ENCODE results near the gene TMEM184A.

The TMEM184A gene
- total RNA-seq: 0 to 2.0 (median 0.12) reads per million in 9 experiments

GRCh38 chr7:1555813-1556543 is at the start of gene TMEM184A:
Gene TMEM184A, minus strand, starts transcription at chr7:1556205. Its CDS starts 721 bp downstream, at chr7:1555484.
- peaks cover 0 to 2% of the 10 kb centered on the region in 2 donors for H3K4me1 Mint-ChIP-seq (ENCODE audit: low read depth in 2 of 2)
- H3K9me3 Mint-ChIP-seq: no peaks in the 10 kb centered on the region
- peaks cover 8% of the 10 kb centered on the region for H3K36me3 Mint-ChIP-seq (ENCODE audit: insufficient read depth)
- H3K4me3 Mint-ChIP-seq: no peak within 1 kb of the TSS
- ATAC-seq (replicated peaks) (peak; percentile 73), DNase-seq (no peak)
- H3K27me3 Mint-ChIP-seq: peaks cover 0 to 15% of the 10 kb centered on the region in 2 donors
- peak within 1 kb of the TSS; percentile 44 to 70 for H3K27ac Mint-ChIP-seq

GRCh38 chr7:1604383-1604782 is 48.4 kb upstream of the TMEM184A start:
- Mint-ChIP-seq H3K9me3 (no peaks in the 10 kb centered on the region), H3K36me3 (ENCODE audit: insufficient read depth) (peaks cover 2% of the 10 kb centered on the region)

GRCh38 chr7:1603346-1604225 is 47.6 kb upstream of the TMEM184A start:
- H3K9me3 Mint-ChIP-seq: no peaks in the 10 kb centered on the region
- no peak overlapping the region for H3K4me3 Mint-ChIP-seq
- H3K4me1 Mint-ChIP-seq (ENCODE audit: low read depth in 2 of 2): no peaks in the 10 kb centered on the region
- peaks cover 2% of the 10 kb centered on the region for H3K36me3 Mint-ChIP-seq (ENCODE audit: insufficient read depth)
- no peak for ATAC-seq (replicated peaks)
- peaks cover 27 to 87% of the 10 kb centered on the region in 2 donors for H3K27me3 Mint-ChIP-seq
- no peak for DNase-seq
- no peak overlapping the region for H3K27ac Mint-ChIP-seq

More at GRCh38 chr7:1604383-1604782, 48.4 kb upstream of the TMEM184A start:
- peaks cover 32 to 87% of the 10 kb centered on the region in 2 donors for H3K27me3 Mint-ChIP-seq
- H3K27ac Mint-ChIP-seq: no peak overlapping the region
- ATAC-seq (replicated peaks): no peak
- H3K4me3 Mint-ChIP-seq: no peak overlapping the region
- no peaks in the 10 kb centered on the region for H3K4me1 Mint-ChIP-seq (ENCODE audit: low read depth in 2 of 2)
- no peak for DNase-seq

- Mint-ChIP-seq H3K36me3 (ENCODE audit: insufficient read depth) (peaks cover 2% of the 10 kb centered on the region), H3K4me1 (ENCODE audit: low read depth in 2 of 2) (no peaks in the 10 kb centered on the region), H3K9me3 (no peaks in the 10 kb centered on the region), H3K4me3 (no peak overlapping the region), H3K27me3 (peaks cover 33 to 90% of the 10 kb centered on the region in 2 donors), H3K27ac (no peak overlapping the region)
- no peak for DNase-seq
- ATAC-seq (replicated peaks): no peak
Observed at GRCh38 chr7:1602386-1602785, 46.4 kb upstream of the TMEM184A start.

DNA sequence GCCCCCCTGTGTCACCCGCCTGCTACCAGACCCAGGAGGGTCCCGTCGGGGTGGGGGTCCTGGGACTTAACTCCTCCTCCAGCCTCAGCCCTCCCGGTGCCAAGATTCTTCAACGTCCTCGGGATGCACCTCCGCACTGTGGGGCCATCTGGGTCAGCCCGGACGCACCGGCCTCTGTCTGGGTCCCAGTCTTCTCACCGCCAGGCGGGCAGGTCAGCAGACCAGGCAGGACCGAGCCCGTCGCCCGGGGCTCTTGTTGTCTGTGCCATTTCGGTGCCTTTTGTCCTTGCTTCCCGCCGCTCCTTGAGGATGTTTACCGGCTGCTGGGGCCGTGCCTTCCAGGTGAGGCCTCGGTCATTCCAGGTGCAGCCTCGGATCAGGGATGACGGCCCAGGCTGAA is 46.0 kb upstream of the TMEM184A start:
- peaks cover 2% of the 10 kb centered on the region for H3K36me3 Mint-ChIP-seq (ENCODE audit: insufficient read depth)
- DNase-seq (no peak), ATAC-seq (replicated peaks) (no peak)
- H3K9me3 Mint-ChIP-seq: no peaks in the 10 kb centered on the region
- peaks cover 31 to 90% of the 10 kb centered on the region in 2 donors for H3K27me3 Mint-ChIP-seq
- H3K4me3 Mint-ChIP-seq: no peak overlapping the region
- no peaks in the 10 kb centered on the region for H3K4me1 Mint-ChIP-seq (ENCODE audit: low read depth in 2 of 2)
- H3K27ac Mint-ChIP-seq: no peak overlapping the region

DNA sequence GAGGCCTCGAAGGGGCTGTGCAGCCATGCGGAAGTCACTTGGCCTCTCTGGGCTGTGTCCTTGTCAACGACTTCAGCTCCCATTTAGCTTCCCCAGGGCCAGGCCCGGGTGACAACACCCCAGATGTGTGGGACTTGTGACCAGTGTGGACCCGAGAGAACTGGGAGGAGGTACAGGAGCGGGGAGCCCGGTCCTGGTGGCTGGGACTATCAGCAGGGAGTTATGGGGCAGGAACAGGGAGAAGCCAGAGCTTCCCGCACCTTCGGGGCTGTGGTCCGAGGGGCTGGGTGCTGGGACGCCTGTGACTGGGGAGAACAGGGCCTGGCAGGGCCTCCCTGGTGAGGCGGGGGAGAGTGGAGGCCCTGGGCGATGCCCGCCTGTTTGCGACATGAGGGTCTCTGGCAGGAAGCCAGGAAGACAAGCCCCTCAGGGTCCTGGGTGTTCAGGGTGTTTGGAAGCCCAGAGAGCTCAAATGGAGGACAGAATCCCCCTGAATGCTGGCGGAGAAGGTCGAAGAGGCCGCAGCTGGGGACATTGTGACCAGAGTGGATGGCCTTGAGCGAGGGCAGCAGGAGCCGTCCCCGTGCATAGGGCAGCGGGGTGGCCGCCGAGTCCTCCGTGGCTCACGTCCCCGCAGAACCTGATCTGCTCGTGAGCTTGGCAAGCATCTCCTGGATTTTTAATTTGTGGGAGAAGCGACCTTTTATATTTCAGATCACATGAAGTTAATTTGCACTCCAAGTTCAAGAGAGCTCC is 43.8 kb upstream of the TMEM184A start:
- no peaks in the 10 kb centered on the region for H3K4me1 Mint-ChIP-seq (ENCODE audit: low read depth in 2 of 2)
- ATAC-seq (replicated peaks): no peak
- no peak overlapping the region for H3K4me3 Mint-ChIP-seq
- peaks cover 44 to 90% of the 10 kb centered on the region in 2 donors for H3K27me3 Mint-ChIP-seq
- H3K27ac Mint-ChIP-seq: no peak overlapping the region
- no peak for DNase-seq
- H3K9me3 Mint-ChIP-seq: no peaks in the 10 kb centered on the region
- peaks cover 2% of the 10 kb centered on the region for H3K36me3 Mint-ChIP-seq (ENCODE audit: insufficient read depth)

DNA sequence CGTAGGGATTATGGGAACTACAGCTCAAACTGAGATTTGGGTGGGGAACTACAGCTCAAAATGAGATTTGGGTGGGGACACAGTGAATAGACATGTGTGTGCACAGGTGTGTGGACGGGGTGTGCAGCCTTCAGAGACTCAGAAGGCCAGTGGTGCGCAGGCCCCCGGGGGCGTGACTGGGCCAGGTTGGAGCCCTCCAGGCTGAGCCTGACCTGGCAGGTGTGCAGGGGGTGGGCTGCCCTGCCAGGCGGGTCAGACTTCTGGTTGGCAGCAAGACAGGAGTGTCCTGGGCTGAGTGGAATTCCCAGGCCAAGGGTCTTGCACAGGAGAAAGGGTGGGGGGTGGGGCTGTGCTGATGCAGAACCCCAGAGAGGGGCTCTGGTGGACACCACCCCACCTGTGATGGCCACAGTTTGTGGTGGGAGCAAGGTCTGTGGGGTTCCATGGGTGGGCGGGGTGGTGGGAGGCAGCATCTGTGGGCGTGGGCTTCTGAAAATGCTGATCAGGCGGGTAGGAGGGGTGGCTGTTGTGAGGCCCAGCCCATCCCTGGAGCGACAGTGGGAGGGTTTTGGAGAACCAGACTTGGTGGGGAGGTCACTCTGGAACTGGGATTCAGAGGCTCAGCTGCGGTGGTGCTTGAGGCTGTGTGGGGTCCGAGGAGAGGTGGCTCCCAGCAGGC is 43.1 kb upstream of the TMEM184A start:
- Mint-ChIP-seq H3K27me3 (peaks cover 50 to 94% of the 10 kb centered on the region in 2 donors), H3K36me3 (ENCODE audit: insufficient read depth) (peaks cover 2% of the 10 kb centered on the region), H3K27ac (no peak overlapping the region), H3K9me3 (no peaks in the 10 kb centered on the region), H3K4me1 (ENCODE audit: low read depth in 2 of 2) (no peaks in the 10 kb centered on the region), H3K4me3 (no peak overlapping the region)
- DNase-seq (no peak), ATAC-seq (replicated peaks) (no peak)

GRCh38 chr7:1598286-1598685 is 42.3 kb upstream of the TMEM184A start:
- DNase-seq (no peak), ATAC-seq (replicated peaks) (no peak)
- Mint-ChIP-seq H3K27ac (no peak overlapping the region), H3K27me3 (peaks cover 54 to 94% of the 10 kb centered on the region in 2 donors), H3K4me3 (no peak overlapping the region), H3K4me1 (ENCODE audit: low read depth in 2 of 2) (no peaks in the 10 kb centered on the region), H3K36me3 (ENCODE audit: insufficient read depth) (peaks cover 2% of the 10 kb centered on the region), H3K9me3 (no peaks in the 10 kb centered on the region)

DNA sequence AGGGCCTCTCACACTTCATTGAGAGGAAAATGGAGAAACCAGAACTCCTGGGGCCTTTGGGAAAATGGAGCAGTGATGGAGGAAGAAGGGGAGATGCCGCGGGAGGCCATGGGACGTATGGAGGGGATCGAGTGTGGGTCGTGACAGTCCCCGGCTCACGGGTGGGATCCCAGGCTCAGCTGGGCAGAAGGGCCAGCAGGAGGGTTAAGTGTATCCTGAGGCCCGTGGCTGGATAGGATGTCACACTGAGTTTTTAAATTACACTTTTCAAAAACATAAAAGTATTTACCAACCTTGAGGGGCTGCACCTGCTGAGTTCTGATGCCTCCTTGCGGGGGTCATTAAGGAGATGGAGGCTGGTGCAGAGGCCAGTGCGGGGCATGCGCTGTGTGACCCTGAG is 41.8 kb upstream of the TMEM184A start:
- Mint-ChIP-seq H3K27me3 (peaks cover 54 to 94% of the 10 kb centered on the region in 2 donors), H3K4me1 (ENCODE audit: low read depth in 2 of 2) (peaks cover under 1 to 3% of the 10 kb centered on the region in 2 donors), H3K36me3 (ENCODE audit: insufficient read depth) (peaks cover 2% of the 10 kb centered on the region), H3K9me3 (no peaks in the 10 kb centered on the region), H3K27ac (no peak overlapping the region), H3K4me3 (no peak overlapping the region)
- ATAC-seq (replicated peaks): no peak
- DNase-seq: no peak

- DNase-seq (no peak), ATAC-seq (replicated peaks) (no peak)
- no peak overlapping the region for H3K4me3 Mint-ChIP-seq
- H3K4me1 Mint-ChIP-seq (ENCODE audit: low read depth in 2 of 2): peaks cover 7 to 8% of the 10 kb centered on the region in 2 donors
- peaks cover 59 to 94% of the 10 kb centered on the region in 2 donors for H3K27me3 Mint-ChIP-seq
- no peak overlapping the region for H3K27ac Mint-ChIP-seq
- H3K9me3 Mint-ChIP-seq: no peaks in the 10 kb centered on the region
- peaks cover 2% of the 10 kb centered on the region for H3K36me3 Mint-ChIP-seq (ENCODE audit: insufficient read depth)
Observed at GRCh38 chr7:1597066-1597760, 41.2 kb upstream of the TMEM184A start.

GRCh38 chr7:1596181-1597043 is 40.4 kb upstream of the TMEM184A start:
- Mint-ChIP-seq H3K9me3 (no peaks in the 10 kb centered on the region), H3K4me3 (no peak overlapping the region), H3K36me3 (ENCODE audit: insufficient read depth) (peaks cover 2% of the 10 kb centered on the region), H3K27ac (peak overlapping the region in 1 of 2 donors; percentile 42), H3K4me1 (ENCODE audit: low read depth in 2 of 2) (peaks cover 15% of the 10 kb centered on the region in 2 donors), H3K27me3 (peaks cover 67 to 94% of the 10 kb centered on the region in 2 donors)
- ATAC-seq (replicated peaks) (no peak), DNase-seq (no peak)
